Lower leg skin (tissue), 3 donors: Measurements from ENCODE around the gene MICU1.
A peak's percentile ranks its signal among the peaks of the same experiment; 100 is the strongest.

ENCODE experiments used
- POLR2A ChIP-seq, 2 donors: fragments of 450-650 bp; IDR thresholded peaks; one replicate each; pipeline ENCODE4 v1.6.1; 2016 to 2017; ENCODE audit warnings: antibody characterized with exemption in 2 of 2, mild to moderate bottlenecking in 1 of 2, moderate library complexity in 1 of 2
- TF ChIP-seq, protein P1 (sequence below), 3 donors: fragments of 450-650 bp; IDR thresholded peaks; one replicate each; pipeline ENCODE4 v1.5.1; 2016; ENCODE audit warnings: antibody characterized with exemption in 3 of 3, mild to moderate bottlenecking in 3 of 3, moderate library complexity in 2 of 3

DNA sequence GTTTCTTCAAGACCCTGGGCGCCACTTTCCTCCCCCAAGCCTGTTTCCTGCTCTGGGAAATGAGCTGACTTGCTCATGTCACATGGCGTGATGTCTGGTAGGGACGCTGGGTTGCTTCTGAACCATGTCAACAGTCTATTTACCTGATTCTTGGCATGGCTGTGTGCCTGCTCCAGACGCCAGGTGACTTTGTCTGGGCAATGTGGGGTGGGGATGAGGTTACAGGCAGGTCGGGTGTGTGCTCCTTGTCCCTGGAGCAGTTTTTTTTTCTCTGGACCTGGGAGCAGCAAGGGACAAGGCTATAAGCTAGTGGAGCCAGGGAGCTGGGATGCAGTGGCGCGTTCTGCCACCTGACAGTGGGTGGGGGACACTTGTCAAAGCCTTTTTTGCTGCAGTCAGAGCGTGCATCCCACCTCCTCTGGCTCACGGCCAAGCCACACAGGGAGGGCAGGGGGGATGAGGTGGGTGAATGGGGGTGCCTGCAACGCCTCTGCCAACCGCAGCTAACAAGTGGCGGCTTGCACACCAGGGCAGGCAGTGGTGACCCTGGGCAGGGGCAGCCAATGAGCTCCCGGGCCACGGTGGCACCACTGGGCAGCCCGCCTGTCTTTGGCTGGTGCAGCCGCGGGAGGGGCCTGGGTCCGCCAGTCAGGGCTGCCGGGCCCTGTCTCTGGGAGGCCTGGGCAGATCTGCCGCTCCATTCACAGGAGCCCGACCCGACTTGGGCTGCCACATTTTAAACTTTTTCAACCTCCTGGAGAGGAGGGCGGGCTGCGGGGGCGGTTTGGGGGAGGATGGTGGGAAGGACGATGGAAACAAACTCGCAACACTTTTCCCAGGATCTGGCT lies 294.1 kb downstream of the MICU1 start:
- TF ChIP-seq, protein P1, sequence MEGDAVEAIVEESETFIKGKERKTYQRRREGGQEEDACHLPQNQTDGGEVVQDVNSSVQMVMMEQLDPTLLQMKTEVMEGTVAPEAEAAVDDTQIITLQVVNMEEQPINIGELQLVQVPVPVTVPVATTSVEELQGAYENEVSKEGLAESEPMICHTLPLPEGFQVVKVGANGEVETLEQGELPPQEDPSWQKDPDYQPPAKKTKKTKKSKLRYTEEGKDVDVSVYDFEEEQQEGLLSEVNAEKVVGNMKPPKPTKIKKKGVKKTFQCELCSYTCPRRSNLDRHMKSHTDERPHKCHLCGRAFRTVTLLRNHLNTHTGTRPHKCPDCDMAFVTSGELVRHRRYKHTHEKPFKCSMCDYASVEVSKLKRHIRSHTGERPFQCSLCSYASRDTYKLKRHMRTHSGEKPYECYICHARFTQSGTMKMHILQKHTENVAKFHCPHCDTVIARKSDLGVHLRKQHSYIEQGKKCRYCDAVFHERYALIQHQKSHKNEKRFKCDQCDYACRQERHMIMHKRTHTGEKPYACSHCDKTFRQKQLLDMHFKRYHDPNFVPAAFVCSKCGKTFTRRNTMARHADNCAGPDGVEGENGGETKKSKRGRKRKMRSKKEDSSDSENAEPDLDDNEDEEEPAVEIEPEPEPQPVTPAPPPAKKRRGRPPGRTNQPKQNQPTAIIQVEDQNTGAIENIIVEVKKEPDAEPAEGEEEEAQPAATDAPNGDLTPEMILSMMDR (IDR thresholded peaks at IDR 0.05): peak in 1 of 3 donors; percentile 6
- TF ChIP-seq POLR2A (IDR thresholded peaks at IDR 0.05): no peak
